SU-DHL-6 (cell line): Measurements from ENCODE around the gene DTYMK.

ENCODE experiments used
- H2AFZ ChIP-seq: fragments of 200-600 bp; sonication (generic); 2 replicates; pipeline ENCODE4 v1.6.1; 2014; ENCODE audit warnings: low read depth, mild to moderate bottlenecking, moderate library complexity, mixed read lengths, antibody characterized with exemption, low read length; ENCODE audit not compliant: severe bottlenecking
- H3F3A ChIP-seq: fragments of 200-600 bp; shearing (Covaris generic); 2 replicates; pipeline ENCODE4 v1.6.0; 2016; ENCODE audit warnings: antibody characterized with exemption, mild to moderate bottlenecking; ENCODE audit not compliant: insufficient read depth
- H3K27ac ChIP-seq: fragments of 200-600 bp; sonication (generic); 2 replicates; pipeline ENCODE4 v1.5.1; 2016; ENCODE audit warnings: low read depth, mild to moderate bottlenecking, low read length, moderate library complexity, mixed read lengths
- H3K27me3 ChIP-seq: fragments of 200-600 bp; sonication (generic), shearing (Covaris generic); 2 replicates; pipeline ENCODE4 v1.6.0; 2014; ENCODE audit warnings: mild to moderate bottlenecking, low read length
- H3K36me3 ChIP-seq: fragments of 200-600 bp; sonication (generic); 2 replicates; pipeline ENCODE4 v1.6.1; 2014; ENCODE audit warnings: mild to moderate bottlenecking, low read length, mixed read lengths
- H3K4me2 ChIP-seq: fragments of 300-600, 200-600 bp; shearing (Covaris generic), sonication (generic); 2 replicates; pipeline ENCODE4 v1.6.0; 2014; ENCODE audit warnings: low read length, low read depth, mild to moderate bottlenecking; ENCODE audit not compliant: poor library complexity, severe bottlenecking
- H3K4me3 ChIP-seq: fragments of 200-600 bp; sonication (generic); 2 replicates; pipeline ENCODE4 v1.5.1; 2014; ENCODE audit warnings: antibody characterized with exemption, low read length, mild to moderate bottlenecking, mixed read lengths; ENCODE audit not compliant: insufficient read depth, poor library complexity, severe bottlenecking
- H3K79me2 ChIP-seq: fragments of 200-600 bp; sonication (generic); 2 replicates; pipeline ENCODE4 v1.6.1; 2014; ENCODE audit warnings: mild to moderate bottlenecking, low read length, moderate library complexity; ENCODE audit not compliant: insufficient read depth
- H3K9ac ChIP-seq: fragments of 200-600 bp; sonication (generic); 2 replicates; pipeline ENCODE4 v1.7.0; 2014; ENCODE audit warnings: mild to moderate bottlenecking, low read length
- H3K9me2 ChIP-seq: fragments of 200-600 bp; sonication (generic); replicated peaks from 2 replicates; pipeline ENCODE4 v1.6.1; 2014; ENCODE audit warnings: low read length; ENCODE audit not compliant: insufficient read depth
- H3K9me3 ChIP-seq: fragments of 200-600 bp; sonication (generic); 2 replicates; pipeline ENCODE4 v1.6.1; 2014; ENCODE audit warnings: low read length, mixed read lengths; ENCODE audit not compliant: insufficient read depth
- H4K20me1 ChIP-seq: fragments of 200-600 bp; sonication (generic); 2 replicates; pipeline ENCODE4 v1.6.1; 2014; ENCODE audit warnings: low read depth, mild to moderate bottlenecking, antibody characterized with exemption, low read length, moderate library complexity, mixed read lengths
- EZH2phosphoT487 ChIP-seq: fragments of 200-600 bp; sonication (generic), shearing (Covaris generic); conservative IDR thresholded peaks from 2 replicates; pipeline ENCODE4 v1.6.1; 2018; ENCODE audit warnings: mild to moderate bottlenecking, antibody characterized with exemption, low read length, moderate library complexity, mixed read lengths
- TF ChIP-seq, protein P1 (sequence below): fragments of 200-600 bp; sonication (generic); IDR thresholded peaks from one replicate; pipeline ENCODE4 v1.5.1; 2017; ENCODE audit warnings: antibody characterized with exemption, mild to moderate bottlenecking, low read length, moderate library complexity; ENCODE audit not compliant: insufficient read depth, poor library complexity, severe bottlenecking

Gene DTYMK

GRCh38 chr2:241692448-241692847, 5.8 kb upstream of the DTYMK start:
- Histone ChIP-seq H3K27me3 (no peaks in the 10 kb centered on the region), H3K79me2 (peaks cover 25% of the 10 kb centered on the region), H3K27ac (no peak overlapping the region), H3K4me3 (no peak overlapping the region), H3F3A (peaks cover 9% of the 10 kb centered on the region), H3K9me3 (no peaks in the 10 kb centered on the region), H3K36me3 (no peaks in the 10 kb centered on the region), H3K9ac (no peak overlapping the region), H3K9me2 (no peaks in the 10 kb centered on the region), H4K20me1 (no peaks in the 10 kb centered on the region), H2AFZ (no peak overlapping the region), H3K4me2 (no peak overlapping the region)
- no peak for TF ChIP-seq EZH2phosphoT487
- TF ChIP-seq, protein P1, sequence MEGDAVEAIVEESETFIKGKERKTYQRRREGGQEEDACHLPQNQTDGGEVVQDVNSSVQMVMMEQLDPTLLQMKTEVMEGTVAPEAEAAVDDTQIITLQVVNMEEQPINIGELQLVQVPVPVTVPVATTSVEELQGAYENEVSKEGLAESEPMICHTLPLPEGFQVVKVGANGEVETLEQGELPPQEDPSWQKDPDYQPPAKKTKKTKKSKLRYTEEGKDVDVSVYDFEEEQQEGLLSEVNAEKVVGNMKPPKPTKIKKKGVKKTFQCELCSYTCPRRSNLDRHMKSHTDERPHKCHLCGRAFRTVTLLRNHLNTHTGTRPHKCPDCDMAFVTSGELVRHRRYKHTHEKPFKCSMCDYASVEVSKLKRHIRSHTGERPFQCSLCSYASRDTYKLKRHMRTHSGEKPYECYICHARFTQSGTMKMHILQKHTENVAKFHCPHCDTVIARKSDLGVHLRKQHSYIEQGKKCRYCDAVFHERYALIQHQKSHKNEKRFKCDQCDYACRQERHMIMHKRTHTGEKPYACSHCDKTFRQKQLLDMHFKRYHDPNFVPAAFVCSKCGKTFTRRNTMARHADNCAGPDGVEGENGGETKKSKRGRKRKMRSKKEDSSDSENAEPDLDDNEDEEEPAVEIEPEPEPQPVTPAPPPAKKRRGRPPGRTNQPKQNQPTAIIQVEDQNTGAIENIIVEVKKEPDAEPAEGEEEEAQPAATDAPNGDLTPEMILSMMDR, result no peak

DNA sequence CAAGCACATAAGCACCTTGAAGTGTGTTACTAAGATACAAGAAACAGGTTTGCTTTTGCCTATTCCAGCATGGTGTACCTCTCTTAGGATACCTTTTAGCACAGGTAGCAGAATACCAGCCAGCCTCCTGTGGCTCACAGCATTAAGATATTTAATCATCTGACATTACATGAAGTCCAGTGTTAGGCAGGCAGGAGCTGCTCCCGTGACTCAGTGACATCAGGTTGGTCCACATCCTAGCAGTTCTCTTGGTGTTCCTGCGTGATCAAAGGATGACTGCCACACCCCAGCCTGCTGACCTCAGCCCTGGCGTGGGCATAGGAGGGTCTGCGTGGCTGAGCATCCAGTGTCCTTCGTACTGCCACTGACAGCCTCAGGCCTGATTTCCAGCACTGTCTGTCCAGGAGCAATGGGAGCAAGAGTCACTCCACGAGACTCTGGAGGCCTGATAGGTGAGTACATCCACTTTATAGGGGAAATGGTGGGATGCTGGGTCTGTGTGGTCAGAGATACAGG, 3.6 kb upstream of the DTYMK start:
- H3F3A ChIP-seq, result no peaks in the 10 kb centered on the region
- TF ChIP-seq EZH2phosphoT487, result no peak
- TF ChIP-seq, protein P1, result no peak
- no peaks in the 10 kb centered on the region for H4K20me1 ChIP-seq
- H3K36me3 ChIP-seq, result no peaks in the 10 kb centered on the region
- no peak overlapping the region for H3K4me3 ChIP-seq
- H3K9me3 ChIP-seq, result no peaks in the 10 kb centered on the region
- no peak overlapping the region for H2AFZ ChIP-seq
- H3K79me2 ChIP-seq, result peaks cover 43% of the 10 kb centered on the region
- no peaks in the 10 kb centered on the region for H3K9me2 ChIP-seq
- 0 out of 2 replicates have a peak overlapping the region, but pooled peaks have one; percentile 1 for H3K9ac ChIP-seq
- no peak overlapping the region for H3K4me2 ChIP-seq
- no peak overlapping the region for H3K27ac ChIP-seq
- H3K27me3 ChIP-seq, result no peaks in the 10 kb centered on the region

DNA sequence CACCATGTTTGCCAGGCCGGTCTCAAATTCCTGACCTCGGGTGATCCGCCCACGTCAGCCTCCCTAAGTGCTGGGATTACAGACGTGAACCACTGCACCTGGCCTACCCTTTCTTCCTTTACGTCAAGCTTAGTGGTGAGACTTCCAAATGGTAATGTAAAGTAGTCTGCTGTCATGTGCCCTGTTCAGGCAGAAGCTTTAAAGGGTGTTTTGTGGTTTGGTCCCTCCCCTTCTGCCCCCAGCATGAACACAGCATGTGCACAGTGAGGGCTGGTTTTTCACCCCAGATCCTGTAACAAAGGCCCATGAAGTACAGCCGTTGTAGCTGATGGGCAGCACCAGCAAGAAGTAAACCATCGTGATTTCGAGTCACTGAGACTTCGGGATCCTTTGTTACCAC, 2.7 kb upstream of the DTYMK start:
- Histone ChIP-seq H3K36me3 (peaks cover 4% of the 10 kb centered on the region; the same call in 1 of the 2 replicates), H3K27me3 (no peaks in the 10 kb centered on the region), H3K79me2 (peaks cover 52% of the 10 kb centered on the region), H3K9me2 (no peaks in the 10 kb centered on the region), H3K4me2 (peak overlapping the region; percentile 6), H4K20me1 (no peaks in the 10 kb centered on the region), H3K27ac (no peak overlapping the region), H2AFZ (no peak overlapping the region), H3F3A (no peaks in the 10 kb centered on the region), H3K9ac (no peak overlapping the region; the same call in 1 of the 2 replicates), H3K4me3 (no peak overlapping the region), H3K9me3 (no peaks in the 10 kb centered on the region)
- TF ChIP-seq EZH2phosphoT487, result no peak
- TF ChIP-seq, protein P1, result no peak
